Measurements from ENCODE around the gene INF2. TPM values are rescaled to one million over a fixed set of nuclear protein-coding genes. Genes with fewer than 3 reads are reported as not detected.

INF2 gene
- total RNA-seq, 2 experiments from 2014 or later: 62.8 to 64.9 TPM

GRCh38 chr14:104708606-104709268 lies 19.3 kb downstream of the INF2 start:
- POLR2A ChIA-PET: no interaction called here
- CTCF ChIA-PET: interaction anchor here (0.6 to 1.6 kb wide), 11 partner anchors 14 to 69 kb away, joined by 3 to 7 read pairs (median 4); partner anchors contain the start of genes ADSS1 and SIVA1

GRCh38 chr14:104709387-104710039 lies 20.1 kb downstream of the INF2 start:
- POLR2A ChIA-PET: no interaction called here
- CTCF ChIA-PET: interaction anchor here (0.6 to 1.6 kb wide), 11 partner anchors 14 to 69 kb away, joined by 3 to 7 read pairs (median 4); partner anchors contain the start of genes ADSS1 and SIVA1

DNA sequence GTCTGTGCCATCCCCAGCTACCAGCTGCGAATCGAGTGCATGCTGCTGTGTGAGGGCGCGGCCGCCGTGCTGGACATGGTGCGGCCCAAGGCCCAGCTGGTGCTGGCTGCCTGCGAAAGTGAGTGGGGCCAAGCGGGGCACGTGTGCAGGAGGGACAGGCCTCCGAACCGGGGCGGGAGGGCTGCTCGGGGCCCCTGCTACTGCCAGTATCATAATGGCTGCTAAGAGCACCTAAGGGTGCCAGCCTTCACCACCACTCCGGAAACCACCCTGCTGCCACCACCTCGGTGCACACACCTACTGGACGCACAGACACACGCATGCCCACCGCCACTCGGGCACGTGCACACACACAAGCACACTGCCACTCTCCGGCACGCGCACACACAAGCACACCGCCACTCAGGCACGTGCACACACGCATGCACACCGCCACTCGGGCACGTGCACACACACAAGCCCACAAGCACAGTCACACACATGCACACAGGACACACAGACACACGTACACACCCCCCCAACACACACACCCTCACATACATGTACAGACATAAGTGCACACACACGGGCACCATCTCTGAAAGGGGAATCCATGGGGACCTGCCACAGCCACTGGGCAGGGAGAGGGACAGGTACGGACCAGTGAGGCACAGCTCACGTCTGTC lies 20.8 kb downstream of the INF2 start:
- CTCF ChIA-PET: interaction anchor here (1.3 to 1.4 kb wide), 2 partner anchors 47 to 53 kb away, joined by 3 to 4 read pairs; no protein-coding TSS in a partner anchor
- POLR2A ChIA-PET: no interaction called here

DNA sequence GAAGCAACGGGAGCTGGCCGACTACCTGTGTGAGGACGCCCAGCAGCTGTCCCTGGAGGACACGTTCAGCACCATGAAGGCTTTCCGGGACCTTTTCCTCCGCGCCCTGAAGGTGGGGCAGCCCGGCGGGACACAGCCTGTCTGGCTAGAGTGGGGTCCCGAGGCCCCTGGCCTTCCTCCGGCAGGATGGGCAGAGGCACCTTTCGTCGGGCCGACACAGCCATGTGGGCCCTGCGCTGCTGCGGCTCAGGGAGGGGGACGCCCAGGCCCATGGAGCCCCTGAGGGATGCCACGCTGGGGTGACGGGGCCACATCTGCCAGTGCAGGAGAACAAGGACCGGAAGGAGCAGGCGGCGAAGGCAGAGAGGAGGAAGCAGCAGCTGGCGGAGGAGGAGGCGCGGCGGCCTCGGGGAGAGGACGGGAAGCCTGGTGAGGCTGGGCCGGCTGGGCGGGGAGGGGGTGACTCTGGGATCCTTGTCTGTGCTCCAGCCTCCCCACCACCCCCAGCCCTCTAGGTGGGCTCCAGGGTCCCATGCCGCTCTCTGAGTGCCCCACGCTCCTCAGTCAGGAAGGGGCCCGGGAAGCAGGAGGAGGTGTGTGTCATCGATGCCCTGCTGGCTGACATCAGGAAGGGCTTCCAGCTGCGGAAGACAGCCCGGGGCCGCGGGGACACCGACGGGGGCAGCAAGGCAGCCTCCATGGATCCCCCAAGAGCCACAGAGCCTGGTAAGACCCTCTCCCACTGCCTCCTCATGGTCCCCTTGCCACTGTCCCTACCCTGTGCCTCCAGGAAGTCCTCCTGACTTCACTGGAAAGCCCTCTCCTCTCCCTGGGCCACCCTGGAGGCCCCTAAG lies 23.7 kb downstream of the INF2 start:
- POLR2A ChIA-PET: no interaction called here
- CTCF ChIA-PET: no interaction called here

- POLR2A ChIA-PET: no interaction called here
Observed at GRCh38 chr14:104714066-104714465, 24.6 kb downstream of the INF2 start.

DNA sequence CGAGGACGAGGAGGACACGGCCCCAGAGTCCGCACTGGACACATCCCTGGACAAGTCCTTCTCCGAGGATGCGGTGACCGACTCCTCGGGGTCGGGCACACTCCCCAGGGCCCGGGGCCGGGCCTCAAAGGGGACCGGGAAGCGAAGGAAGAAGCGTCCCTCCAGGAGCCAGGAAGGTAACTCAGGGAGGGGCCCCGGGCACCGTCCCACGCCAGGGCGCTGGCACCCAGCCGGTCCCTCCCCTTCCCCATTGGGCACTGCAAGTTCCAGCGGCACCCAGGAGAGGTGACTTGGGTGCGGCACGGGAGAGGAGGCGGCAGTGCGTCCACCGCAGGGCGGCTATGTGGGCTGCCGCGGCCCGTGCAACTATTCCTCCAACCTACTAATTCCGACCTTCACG lies 25.3 kb downstream of the INF2 start:
- CTCF ChIA-PET: no interaction called here

More at GRCh38 chr14:104714066-104714465, 24.6 kb downstream of the INF2 start:
- CTCF ChIA-PET: no interaction called here

DNA sequence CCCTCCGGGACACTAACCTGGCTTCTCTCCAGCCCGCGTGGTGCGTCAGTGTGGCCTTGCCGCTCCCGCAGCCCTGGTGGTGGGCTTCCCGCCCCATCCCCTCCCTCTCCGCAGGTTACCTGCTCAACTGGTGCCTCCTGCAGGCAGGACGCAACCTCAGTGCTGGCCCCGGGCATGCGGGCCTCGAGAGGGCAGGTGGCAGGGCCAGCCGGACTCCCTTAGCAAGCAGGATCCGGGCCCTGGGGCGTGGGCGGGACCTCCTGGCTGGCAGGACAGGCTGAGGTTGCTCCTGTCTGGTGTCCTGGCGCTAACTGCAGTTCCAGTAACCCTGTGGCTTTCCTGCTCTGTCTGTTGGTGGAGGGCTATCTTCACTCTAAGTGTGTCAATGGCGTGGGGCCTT lies 26.0 kb downstream of the INF2 start:
- CTCF ChIA-PET: no interaction called here

More for the DNA sequence above, 25.3 kb downstream of the INF2 start:
- POLR2A ChIA-PET: no interaction called here

DNA sequence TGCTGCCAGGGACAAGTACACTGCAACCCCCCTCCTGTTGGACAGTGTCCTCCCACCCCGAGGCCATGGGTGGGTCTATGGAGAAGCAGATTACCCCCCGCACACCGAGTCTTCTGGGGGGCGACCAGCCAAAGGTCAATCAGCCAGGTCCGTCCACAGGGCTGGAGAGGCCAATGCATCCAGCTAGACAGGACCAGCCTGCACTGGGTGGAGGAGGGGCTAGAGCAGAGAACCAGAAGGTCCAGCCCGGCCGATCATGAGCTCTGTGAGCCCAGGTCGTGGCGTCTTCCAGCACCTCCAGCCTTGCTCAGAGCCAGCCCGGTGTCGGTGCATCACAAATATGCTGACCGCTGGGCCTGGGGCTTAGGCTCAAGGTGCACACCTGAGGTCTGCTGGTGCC lies 26.5 kb downstream of the INF2 start:
- ChIA-PET POLR2A (no interaction called here), CTCF (interaction anchor here (1.2 kb wide), 1 partner anchor 10 kb away, joined by 3 read pairs; no protein-coding TSS in a partner anchor)

More for the DNA sequence above, 26.0 kb downstream of the INF2 start:
- POLR2A ChIA-PET: no interaction called here

DNA sequence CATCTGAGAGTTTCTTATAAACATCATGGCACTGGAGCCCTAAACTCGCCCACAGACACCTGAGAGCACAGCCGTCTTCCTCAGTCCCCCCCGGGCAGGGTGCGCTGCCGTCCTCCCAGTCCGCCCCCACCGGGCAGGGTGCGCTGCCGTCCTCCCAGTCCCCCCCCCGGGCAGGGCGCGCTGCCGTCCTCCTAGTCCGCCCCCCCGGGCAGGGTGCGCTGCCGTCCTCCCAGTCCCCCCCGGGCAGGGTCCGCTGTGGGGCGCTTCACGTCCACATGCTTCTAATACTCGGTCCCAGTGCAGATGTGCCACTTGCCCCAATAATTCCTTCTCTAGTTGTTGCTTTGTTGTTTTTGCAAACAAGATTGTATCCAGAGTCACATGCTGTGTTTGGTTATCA lies 27.7 kb downstream of the INF2 start:
- ChIA-PET POLR2A (no interaction called here), CTCF (interaction anchor here (1.2 kb wide), 1 partner anchor 11 kb away, joined by 3 read pairs; no protein-coding TSS in a partner anchor)

- ChIA-PET CTCF (no interaction called here), POLR2A (no interaction called here)
Observed at GRCh38 chr14:104717646-104718045, 28.2 kb downstream of the INF2 start.

- POLR2A ChIA-PET: no interaction called here
- CTCF ChIA-PET: no interaction called here
Observed at GRCh38 chr14:104718147-104718546, 28.7 kb downstream of the INF2 start.

DNA sequence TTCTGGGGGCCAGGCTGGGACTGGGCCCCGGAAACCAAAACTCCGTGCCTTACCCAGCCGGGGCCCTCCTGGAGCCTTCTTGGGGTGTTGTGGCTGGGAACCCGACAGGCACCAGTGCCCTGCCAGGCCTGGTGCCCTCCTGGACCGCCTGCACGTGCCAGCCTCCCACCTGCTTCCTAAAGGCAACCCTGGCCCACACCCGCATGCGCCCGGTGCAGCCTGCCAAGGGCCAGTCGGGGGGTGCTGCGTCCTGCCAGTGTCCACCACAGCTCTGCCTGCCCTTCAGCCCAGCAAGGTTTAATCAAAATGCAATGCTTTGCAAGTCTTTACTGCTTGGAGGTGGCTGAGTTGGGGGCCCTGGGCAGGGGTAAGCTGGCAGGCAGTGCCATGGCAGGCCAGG lies 29.5 kb downstream of the INF2 start:
- CTCF ChIA-PET: no interaction called here
- POLR2A ChIA-PET: no interaction called here

GRCh38 chr14:104719343-104719742 lies 29.9 kb downstream of the INF2 start:
- CTCF ChIA-PET: no interaction called here
- POLR2A ChIA-PET: no interaction called here

GRCh38 chr14:104721505-104722431 lies 32.4 kb downstream of the INF2 start:
- CTCF ChIA-PET: interaction anchor here (2.1 kb wide), 1 partner anchor 13 kb away, joined by 6 read pairs; no protein-coding TSS in a partner anchor
- POLR2A ChIA-PET: no interaction called here

DNA sequence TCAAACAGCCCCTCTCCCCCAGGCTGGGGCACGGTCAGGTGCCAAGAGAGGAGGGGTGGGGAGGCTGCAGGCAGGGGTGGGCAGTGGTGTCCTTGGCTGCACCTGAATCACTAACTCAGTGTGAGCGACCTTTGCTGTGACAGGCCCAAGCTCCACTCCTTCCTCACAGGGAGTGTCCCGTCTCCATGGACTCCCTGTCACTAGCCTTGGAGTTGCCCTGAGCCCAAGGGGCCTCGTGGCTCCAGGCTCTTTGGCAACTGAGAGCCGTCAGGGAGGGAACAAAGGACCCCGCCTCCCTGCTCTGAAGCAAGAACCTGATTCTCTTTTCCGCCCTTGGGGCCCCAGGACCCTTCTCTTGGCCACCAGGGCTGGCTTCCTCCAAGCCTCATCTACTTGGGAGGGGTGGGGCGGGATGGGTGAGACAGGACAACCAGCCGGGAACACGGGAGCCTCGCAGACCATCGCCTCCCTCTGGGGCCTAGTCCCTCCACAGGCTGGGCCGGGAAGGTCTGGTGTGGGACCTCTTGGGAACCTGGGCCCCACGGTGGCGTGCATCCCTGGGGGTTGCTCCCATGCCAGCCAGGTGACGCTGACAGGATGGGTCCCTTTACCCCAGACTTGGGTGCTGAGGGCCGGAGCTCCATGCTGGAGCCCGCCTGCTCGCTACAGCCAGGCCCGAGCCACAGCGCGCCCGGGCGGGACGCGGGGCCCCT lies 33.7 kb downstream of the INF2 start:
- CTCF ChIA-PET: interaction anchor here (1.0 to 2.9 kb wide), 9 partner anchors 11 to 57 kb away, joined by 3 to 15 read pairs (median 4); partner anchors contain the start of gene SIVA1
- POLR2A ChIA-PET: interaction anchor here (1.0 kb wide), 1 partner anchor 31 kb away, joined by 3 read pairs; no protein-coding TSS in a partner anchor

GRCh38 chr14:104723651-104724406 lies 34.4 kb downstream of the INF2 start, which contains the start of gene ADSS1:
Gene ADSS1, plus strand, starts transcription at chr14:104724229. Its CDS starts 42 bp downstream, at chr14:104724271.
- CTCF ChIA-PET: interaction anchor here (1.0 to 2.9 kb wide), 9 partner anchors 11 to 58 kb away, joined by 3 to 15 read pairs (median 4); partner anchors contain the start of gene SIVA1
- POLR2A ChIA-PET: interaction anchor here (1.0 to 1.1 kb wide), 2 partner anchors 28 to 30 kb away, joined by 3 to 4 read pairs; no protein-coding TSS in a partner anchor

All from activated CD8-positive, alpha-beta memory T cell treated with anti-CD3 and anti-CD28 coated beads for 36 hours (primary cell).